ENCODE results near the gene TMEM87B.
"Not testable (repeated sequence)": the region's sequence is repeated elsewhere in the genome, so short reads cannot be mapped to it uniquely, and the experiment has no call there.

The TMEM87B gene

DNA sequence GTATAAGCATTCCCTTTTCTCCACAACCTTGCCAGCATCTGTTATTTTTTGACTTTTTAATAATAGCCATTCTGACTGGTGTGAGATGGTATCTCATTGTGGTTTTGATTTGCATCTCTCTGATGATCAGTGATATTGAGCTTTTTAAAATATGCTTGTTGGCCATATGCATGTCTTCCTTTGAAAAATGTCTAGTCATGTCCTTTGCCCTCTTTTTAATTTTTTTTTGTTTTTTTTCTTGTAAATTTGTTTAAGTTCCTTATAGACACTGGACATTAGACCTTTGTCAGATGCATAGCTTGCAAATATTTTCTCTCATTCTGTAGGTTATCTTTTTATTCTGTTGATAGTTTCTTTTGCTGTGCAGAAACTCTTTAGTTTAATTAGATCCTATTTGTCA is 14.7 kb downstream of the TMEM87B start:
- not testable (repeated sequence) for DNase-seq (ENCODE audit: low read depth)

DNA sequence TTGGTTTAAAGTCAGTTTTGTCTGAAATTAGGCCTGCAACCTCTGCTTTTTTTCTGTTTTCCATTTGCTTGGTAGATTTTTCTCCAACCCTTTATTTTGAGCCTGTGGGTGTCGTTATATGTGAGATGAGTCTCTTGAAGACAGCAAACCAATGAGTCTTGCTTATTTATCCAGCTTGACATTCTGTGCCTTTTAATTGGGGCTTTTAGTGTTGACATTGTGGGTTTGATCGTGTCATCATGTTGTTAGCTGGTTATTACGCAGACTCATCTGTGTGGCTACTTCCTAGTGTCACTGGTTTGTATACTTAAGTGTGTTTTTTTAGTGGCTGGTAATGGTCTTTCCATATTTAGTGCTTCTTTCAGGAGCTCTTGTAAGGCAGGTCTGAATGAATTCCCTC is 18.8 kb downstream of the TMEM87B start:
- no peak for DNase-seq (ENCODE audit: low read depth)

DNA sequence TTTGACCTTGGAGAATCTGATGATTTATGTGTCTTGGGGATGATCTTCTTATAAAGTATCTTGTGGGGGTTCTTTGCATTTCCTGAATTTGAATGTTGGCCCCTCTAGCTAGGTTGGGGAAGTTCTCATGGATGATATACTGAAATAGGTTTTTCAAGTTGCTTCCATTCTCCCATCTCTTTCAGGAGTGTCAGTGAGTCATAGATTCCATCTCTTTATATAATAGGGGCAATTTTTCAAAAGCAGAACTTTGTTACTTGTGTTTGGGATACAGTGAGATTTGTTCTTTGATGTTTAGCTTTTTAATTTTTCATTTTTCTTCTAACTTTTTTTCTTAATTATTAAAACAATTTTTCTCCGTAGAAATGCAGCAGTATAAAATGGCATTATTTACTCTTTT is 19.4 kb downstream of the TMEM87B start:
- no peak for DNase-seq (ENCODE audit: low read depth)

DNA sequence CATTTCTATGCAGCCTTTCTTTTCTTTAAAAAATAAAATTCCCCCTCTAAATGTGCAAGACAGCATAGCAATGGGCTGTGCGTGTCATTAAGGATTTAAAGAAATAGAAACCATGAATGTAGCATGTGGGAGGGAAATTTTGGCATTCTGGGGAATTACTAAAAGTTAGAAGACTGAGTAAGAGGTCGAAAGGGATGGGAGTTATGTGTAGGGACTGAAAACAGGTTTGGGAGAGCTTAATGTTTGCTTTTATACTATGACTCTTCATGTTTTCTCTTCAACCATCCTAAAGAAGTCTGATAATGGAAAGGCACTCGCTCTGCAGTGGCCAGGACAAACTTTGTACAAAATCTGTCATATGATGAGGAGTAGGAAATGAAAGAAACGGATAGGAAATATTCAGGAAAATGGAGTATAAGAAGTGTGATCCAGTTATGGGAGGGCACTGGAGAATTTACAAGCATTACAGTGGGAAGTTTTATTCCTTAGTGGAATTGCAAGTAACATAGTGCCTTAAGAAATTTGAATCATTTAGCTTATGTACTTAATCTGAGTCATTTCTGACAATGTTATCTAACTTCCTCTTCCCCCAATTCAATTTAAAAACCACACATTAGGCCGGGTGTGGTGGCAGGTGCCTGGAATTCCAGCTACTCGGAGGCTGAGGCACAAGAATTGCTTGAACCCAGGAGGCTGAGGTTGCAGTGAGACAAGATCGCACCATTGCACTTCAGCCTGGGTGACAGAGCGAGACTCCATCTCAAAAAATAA is 20.6 kb downstream of the TMEM87B start:
- no peak for DNase-seq (ENCODE audit: low read depth)

DNA sequence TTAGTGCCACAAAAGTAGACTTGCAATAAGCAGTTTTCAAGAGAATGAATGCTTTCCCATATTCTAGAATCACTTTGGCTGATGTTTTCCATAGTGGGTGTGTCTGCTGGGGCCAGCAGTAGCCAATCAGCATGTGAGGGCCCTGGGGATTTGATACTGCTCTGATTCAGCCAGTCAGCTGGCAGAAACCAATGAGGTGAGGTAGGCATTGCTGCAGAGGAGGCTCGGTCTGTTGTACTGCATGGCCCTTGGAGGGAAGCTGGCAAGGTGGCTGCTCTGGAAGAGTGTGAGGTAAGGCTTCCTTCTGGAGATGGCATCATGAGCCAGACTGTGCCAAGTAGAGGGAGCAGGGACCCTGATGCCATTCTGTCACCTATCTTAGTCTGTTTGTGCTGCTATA is 22.7 kb downstream of the TMEM87B start:
- no peak for DNase-seq (ENCODE audit: low read depth)

DNA sequence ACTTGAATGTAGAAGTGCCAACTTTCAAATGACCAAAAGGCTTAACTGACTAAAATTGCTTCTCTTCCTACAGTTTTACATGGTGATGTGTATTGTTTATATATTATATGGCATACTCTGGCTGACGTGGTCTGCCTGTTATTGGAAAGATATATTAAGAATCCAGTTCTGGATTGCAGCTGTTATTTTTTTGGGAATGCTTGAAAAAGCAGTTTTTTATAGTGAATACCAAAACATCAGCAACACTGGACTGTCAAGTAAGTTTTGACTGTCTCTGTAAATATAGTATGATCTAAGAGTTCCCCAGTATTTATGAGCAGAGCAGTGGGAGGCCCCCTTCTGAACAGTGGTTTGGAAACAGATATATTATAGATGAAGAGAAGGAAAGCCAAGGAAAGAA is 26.2 kb downstream of the TMEM87B start:
- no peak for DNase-seq (ENCODE audit: low read depth)

DNA sequence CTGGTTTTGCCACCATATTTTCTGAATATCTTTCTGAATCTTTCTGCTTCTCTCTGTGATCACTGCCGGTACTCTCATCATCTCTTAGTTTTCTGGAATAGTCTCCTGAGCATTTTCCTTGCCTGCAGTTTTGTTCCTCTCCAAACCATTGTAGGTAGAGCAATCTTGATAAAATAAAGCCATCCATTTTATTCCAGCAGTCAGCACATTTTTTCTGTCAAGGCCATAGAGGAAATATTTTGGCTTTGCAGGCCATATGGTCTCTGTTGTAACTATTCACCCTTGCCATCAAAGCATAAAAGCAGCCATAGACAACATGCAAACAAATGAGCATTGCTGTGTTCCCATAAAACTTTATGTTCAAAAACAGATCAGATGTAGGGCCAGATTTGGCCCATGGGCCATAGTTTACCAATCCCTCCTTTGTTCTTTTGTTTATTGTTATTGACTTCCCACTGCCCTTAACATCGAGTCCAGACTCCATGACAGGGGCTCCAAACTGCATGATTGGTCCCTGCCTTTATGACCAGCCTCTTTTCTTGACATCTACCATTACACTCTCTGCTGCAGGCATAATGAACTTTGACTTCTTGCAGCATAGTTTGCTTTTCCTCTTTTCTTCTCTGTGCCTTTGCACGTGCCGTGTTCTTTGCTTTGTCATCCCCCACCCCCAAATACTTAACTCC is 29.8 kb downstream of the TMEM87B start:
- no peak for DNase-seq (ENCODE audit: low read depth)

DNA sequence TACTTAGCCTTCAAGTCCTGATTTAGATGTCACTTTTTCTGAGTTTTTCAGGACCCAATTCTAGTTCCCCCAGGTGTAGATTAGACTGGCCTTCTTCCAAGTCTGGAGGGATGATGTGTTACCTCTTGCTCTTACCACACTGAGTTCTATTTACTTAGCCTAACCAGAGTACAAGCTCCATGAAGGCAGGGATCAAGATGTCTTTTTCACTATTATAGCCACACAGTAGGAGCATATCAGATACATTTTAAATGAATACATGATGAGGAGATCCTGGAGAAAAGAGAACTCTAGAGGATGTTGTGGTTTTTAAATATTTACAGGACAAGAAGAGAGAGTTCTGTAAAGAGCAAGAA is 30.3 kb downstream of the TMEM87B start:
- DNase-seq (ENCODE audit: low read depth) = no peak

DNA sequence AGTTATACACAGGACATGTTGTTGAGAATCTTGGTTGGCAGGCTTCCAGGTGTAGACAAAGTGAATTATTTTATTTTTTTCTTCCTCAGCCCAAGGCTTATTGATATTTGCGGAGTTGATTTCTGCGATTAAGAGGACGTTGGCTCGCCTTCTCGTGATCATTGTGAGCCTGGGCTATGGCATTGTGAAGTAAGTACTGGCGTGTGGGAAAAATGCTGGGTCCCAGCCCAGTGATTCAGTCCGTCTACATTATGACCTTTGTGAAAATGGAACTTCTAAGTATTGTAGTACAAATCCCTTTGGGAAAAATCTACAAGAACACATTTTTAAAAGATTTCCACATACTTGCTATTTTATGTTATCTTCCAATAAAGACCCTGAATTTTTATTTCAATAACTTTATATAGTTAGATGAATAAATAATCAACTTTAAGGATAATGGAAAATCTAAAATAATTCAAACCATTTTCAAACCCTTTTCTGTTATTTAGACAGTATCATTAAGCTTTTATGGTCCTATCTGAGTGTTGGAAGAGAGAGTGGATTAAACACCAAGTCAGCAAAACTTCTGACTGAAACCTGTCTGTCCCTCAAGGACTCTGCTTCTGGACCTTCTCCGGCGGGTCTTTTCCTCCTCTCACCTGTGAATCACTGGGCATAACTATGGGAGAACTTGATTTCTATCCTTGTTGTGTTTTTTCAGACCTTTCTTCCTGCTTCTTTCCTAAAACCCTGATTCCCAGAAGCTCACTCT is 31.0 kb downstream of the TMEM87B start:
- DNase-seq (ENCODE audit: low read depth) = no peak

DNA sequence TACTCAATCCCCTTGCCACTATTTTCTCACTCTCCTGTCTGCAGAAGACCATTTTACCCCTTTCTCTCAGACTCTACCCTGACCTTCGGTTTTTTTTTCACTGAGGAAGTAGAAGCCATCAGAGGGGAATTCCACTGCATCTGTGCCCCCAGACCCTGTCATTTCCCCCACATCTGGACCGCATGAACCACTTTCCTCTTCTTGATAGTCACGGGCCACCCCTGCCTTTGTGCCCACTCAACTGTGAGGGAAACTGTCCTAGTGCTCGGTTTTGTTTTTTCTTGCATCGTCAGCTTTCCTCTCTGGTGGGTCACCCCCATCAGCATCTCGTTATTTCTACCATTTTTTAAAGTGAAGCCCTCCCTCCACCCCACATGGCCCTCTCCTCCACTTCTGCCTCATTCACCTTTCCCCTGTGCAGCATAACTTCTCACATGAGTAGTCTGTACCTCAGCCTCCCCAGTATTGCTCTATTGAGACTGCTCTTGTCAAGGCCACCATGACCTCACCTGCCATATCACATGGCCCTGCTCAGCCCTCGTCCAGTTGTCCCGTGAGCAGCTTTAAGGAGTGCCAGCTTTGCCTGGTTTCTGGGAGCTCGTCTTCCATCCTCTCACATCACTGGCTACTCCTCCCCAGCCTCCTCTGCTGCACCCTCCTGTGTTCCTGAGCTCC is 32.4 kb downstream of the TMEM87B start:
- DNase-seq (ENCODE audit: low read depth) = no peak

DNA sequence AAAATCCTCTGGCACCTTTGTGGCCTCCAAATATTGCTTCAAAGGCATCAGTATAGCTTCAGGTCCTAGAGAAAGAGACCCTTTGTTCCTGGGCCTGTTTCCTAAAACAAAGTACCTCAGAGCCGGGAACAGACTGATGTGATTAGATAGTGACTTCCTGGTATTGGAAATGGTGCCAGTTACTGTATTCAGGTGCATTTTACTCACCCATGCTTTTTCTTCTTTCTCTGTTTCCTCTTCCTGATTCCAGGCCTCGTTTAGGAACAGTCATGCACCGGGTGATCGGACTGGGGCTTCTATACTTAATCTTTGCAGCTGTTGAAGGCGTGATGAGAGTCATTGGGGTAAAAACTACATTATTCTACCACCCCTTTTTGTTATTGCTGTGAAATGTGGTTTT is 34.3 kb downstream of the TMEM87B start:
- no peak for DNase-seq (ENCODE audit: low read depth)

DNA sequence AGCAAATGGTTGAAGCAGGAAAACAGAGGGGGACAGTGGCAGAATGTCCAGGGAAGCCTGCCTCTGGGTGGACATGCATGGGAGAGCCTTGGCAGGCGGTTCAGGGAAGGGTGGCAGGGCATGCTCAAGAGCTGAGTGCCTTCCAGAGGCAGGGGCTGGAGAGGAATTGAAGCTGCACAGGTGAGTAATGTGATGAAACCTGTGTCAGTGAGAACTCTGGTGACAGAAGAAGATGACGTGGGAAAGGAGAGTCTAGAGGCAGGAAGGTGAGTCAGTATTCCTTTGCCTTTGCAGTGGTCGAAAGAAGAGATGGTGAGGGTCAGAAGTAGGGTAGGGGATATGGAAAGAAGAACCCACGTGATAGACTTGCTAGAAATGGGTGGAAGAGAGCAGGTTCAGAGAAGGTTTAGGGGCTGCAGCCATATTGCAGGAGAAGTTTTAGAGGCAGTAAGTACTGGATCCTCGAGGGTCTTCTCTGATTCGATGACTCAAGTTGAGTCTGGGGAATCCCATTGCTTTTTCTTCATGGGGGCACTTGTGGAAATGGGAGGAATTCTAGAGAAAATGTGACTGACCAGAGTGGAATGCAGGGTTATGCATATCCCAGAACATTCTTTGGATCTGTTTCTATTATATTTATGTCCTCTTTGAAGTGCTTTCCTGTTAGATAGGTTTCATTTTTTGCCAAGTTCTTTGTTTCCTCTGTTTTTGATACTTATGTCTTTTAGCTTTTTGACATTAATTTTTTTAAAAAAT is 37.4 kb downstream of the TMEM87B start:
- DNase-seq (ENCODE audit: low read depth) = no peak

DNA sequence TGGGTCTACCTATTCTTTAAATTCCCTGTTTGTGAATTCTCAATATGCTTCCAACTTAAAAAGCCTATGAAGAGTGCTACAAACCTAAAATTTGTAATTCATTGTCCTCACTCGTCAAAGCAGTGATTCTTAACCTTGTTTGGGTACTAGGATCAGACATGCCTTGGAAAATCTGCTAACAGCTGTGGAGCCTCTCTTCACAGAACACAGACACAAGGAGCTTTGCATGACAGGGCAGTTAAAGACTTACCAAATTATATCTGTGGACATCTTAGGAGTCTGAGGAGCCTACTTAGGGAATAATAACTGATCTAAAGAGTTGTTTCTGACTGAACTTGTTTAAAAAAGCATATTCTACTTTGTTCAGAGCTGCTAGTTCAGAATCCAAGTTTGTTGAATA is 38.1 kb downstream of the TMEM87B start:
- no peak for DNase-seq (ENCODE audit: low read depth)

DNA sequence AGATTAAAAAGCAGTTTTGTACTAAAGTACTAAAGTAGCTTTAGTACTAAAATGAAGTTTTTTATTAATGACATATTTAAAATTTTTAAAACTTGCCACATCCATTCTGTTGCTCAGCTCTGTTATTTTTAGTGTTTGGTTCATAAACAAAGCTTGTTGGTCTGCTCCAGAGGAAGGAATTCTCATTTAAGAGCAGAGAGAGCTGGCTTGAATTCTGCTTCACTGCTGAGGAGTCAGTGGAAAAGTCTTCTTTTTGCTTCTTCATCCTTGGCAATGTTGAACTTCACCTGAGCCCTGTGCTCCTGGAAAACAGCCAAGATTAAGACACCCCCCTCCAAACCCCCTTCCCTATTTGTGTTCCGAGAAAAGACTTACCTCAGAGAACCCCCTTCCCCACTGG is 40.6 kb downstream of the TMEM87B start:
- DNase-seq (ENCODE audit: low read depth) = peak; percentile 27

DNA sequence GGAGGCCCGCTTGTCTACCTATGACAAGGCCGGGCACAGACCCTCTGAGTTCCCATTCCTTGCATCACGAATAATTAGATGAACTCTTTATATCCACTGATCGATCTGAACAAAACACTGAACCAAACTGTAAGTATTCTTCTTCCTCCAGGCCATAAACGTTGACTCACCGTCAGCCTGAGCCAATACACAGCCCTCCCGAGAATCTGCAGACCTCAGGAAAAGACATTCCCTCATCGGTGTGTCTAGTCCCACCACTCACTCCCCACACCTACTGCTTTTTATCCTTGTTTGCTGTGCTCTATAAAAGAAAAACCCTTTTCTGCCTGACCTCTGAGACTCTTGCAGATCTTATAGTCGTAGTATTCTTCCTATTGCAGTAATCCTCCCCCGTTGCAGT is 41.0 kb downstream of the TMEM87B start:
- DNase-seq (ENCODE audit: low read depth) = no peak

DNA sequence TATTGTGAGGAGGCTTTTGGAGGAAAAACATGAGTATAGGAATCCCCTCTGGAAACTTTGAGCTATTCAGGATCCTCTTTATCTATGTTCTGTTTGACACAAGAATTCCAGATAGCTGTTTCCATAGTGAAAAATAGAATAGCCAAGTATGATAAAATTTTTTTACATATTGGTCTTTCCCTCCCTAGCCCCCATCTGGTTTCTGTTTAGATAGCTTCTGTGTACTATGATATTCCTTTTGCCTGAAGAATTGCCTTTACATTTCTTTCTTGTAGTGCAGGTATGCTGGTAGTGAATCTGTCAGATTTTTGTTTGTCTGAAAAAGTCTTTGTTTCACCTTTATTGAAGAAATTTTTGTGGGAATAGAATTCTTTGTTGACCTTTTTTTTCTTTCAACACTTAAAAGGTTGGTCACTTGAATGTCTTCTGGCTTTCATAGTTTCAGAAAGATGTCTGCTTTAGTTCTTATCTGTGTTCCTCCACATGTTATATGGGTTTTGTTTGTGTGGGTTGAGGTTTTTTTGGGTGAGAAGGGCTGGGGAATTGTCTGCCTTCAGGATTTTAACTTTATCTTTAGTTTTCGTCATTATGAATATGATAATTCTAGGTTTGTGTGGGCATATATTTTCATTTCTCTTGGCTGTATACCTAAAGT is 53.2 kb downstream of the TMEM87B start:
- no peak for DNase-seq (ENCODE audit: low read depth)

DNA sequence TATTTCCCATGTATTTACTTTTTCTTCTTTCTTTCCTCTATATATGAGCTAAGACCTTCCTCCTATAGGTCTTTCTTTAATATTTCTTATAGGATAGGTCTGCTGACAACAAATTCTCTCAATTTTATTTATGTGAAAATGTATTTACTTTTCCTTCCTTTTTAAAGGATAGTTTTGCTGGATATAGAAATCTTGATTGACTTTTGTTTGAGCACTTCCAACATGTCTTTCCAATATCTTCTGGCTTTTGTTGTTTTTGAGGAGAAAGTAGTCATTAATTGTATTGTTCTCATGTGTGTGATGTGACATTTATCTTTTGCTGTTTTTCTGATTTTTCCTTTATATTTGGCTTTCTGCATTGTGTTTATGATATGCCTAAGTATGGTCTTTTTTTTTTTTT is 54.2 kb downstream of the TMEM87B start:
- DNase-seq (ENCODE audit: low read depth) = no peak

DNA sequence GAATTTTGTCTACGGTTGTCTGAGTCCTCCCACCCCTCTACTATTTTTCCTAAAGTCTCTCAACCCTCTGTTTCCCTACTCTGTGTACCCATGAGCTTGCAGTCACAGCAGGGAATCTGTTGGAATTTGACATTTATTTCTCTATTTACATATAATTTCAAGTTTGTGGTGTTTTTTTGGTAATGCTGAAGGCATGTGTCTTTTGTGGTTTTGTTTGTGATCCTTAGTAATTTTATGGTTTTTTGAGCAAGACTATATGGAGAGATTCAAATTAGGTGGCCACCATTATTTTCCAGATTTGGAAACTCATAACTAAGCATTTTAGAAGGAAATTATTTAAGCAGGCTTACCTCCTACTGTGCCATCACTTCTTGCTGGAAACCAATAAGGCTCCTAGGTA is 55.9 kb downstream of the TMEM87B start:
- DNase-seq (ENCODE audit: low read depth) = no peak

DNA sequence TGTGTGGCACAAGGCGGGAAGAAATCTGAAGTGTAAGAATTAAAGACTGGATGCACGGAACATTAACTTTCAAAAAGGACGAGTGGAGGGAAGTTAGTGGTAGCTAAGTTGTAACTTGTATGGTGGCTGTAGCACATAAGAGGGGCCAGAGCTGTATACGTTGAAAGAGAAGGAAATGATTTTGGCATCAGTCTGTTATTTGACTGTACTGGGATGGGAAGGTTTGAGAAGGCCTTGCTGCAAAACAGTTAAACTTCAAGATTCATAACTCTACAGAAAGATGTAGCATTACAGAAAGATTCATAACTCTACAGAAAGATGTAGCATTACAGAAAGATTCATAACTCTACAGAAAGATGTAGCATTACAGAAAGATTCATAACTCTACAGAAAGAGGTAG is 58.3 kb downstream of the TMEM87B start:
- DNase-seq (ENCODE audit: low read depth) = not testable (repeated sequence)

DNA sequence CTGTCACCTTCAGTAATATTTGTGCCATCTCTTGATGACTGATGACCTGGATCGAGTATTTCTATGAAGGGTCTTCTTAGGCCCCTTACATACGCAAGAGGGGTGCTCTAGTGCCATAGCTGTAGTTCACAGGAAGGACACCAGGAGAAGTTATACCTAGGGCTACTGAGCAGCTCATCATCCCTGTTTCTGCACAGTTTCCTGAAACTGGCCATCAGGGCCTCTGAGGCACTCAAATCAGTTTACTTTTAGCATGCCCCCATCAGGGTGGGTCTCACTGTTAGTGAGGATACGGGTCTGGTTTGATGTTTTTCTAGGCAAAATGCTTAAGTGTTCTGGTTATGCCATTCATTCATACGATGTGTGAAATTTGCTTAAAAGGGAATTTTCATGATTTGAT is 63.1 kb downstream of the TMEM87B start:
- DNase-seq (ENCODE audit: low read depth) = no peak

DNA sequence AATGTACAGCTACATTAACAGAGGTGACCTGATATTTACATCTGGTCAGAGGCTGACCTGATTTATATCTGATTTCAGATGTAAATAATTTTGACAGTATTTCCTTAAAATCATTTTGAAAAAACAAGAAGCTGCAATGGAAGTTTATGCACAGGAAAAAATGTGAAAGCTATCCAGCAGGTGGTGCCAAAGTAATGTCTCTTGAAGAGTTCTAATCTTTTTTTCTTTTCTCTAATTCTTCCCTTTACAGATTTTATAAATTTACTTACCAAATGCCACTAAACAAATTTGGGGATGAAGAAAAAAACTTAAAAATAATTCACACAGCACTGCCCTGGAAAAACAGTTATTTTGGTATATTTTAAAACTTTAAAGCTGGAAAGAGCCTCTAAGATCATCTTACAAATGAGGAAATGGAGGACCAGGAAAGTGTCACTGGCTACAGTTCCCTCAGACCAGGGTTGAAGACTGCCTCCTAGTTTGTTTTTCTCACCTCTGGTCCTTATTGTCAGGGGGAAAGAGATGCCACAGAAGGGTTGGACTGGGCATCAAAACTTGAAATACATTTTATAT is 66.7 kb downstream of the TMEM87B start:
- no peak for DNase-seq (ENCODE audit: low read depth)

Measured in GM04503 (cell line).